ENCODE results near the gene TUBB4A. TPM values are rescaled to one million over a fixed set of nuclear protein-coding genes. Genes with fewer than 3 reads are reported as not detected.

Gene TUBB4A
- total and polyA plus RNA-seq, 9 of the 15 experiments (the other 6 are each of a cell fraction or from before 2014, with no cell fraction given), result 0.14 to 7.0 (median 0.75) TPM

DNA sequence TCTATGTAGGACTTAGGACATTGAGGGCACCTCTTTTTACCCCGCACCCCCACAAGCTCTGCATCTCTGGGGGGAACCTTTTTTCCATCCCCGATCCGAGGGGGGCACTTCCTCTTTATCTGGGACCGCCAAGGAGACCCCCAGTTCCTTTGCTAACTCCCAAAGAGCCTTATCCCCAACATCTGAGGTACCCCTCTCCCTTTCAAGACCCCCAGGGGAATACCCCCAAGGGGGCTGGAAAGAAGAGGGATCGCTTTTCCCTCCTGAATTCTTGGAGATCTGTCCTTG lies 29.8 kb upstream of the TUBB4A start (continued):
- TF ChIP-seq ASH1L (IDR thresholded peaks at IDR 0.05; ENCODE audit: borderline replicate concordance, low read depth, partially characterized antibody) (no peak), ZEB2 (IDR thresholded peaks at IDR 0.05) (no peak), SP2 (IDR thresholded peaks at IDR 0.05; ENCODE audit: extremely low read depth, low read depth, low read length, poor library complexity, severe bottlenecking) (no peak), NR2C2 (CRISPR knock-in tag; IDR thresholded peaks at IDR 0.05) (0 out of 2 replicates have a peak, but pooled peaks have one; percentile 27), NR2C2 (tag; IDR thresholded peaks at IDR 0.05) (no peak)
- TF ChIP-seq, protein P1, sequence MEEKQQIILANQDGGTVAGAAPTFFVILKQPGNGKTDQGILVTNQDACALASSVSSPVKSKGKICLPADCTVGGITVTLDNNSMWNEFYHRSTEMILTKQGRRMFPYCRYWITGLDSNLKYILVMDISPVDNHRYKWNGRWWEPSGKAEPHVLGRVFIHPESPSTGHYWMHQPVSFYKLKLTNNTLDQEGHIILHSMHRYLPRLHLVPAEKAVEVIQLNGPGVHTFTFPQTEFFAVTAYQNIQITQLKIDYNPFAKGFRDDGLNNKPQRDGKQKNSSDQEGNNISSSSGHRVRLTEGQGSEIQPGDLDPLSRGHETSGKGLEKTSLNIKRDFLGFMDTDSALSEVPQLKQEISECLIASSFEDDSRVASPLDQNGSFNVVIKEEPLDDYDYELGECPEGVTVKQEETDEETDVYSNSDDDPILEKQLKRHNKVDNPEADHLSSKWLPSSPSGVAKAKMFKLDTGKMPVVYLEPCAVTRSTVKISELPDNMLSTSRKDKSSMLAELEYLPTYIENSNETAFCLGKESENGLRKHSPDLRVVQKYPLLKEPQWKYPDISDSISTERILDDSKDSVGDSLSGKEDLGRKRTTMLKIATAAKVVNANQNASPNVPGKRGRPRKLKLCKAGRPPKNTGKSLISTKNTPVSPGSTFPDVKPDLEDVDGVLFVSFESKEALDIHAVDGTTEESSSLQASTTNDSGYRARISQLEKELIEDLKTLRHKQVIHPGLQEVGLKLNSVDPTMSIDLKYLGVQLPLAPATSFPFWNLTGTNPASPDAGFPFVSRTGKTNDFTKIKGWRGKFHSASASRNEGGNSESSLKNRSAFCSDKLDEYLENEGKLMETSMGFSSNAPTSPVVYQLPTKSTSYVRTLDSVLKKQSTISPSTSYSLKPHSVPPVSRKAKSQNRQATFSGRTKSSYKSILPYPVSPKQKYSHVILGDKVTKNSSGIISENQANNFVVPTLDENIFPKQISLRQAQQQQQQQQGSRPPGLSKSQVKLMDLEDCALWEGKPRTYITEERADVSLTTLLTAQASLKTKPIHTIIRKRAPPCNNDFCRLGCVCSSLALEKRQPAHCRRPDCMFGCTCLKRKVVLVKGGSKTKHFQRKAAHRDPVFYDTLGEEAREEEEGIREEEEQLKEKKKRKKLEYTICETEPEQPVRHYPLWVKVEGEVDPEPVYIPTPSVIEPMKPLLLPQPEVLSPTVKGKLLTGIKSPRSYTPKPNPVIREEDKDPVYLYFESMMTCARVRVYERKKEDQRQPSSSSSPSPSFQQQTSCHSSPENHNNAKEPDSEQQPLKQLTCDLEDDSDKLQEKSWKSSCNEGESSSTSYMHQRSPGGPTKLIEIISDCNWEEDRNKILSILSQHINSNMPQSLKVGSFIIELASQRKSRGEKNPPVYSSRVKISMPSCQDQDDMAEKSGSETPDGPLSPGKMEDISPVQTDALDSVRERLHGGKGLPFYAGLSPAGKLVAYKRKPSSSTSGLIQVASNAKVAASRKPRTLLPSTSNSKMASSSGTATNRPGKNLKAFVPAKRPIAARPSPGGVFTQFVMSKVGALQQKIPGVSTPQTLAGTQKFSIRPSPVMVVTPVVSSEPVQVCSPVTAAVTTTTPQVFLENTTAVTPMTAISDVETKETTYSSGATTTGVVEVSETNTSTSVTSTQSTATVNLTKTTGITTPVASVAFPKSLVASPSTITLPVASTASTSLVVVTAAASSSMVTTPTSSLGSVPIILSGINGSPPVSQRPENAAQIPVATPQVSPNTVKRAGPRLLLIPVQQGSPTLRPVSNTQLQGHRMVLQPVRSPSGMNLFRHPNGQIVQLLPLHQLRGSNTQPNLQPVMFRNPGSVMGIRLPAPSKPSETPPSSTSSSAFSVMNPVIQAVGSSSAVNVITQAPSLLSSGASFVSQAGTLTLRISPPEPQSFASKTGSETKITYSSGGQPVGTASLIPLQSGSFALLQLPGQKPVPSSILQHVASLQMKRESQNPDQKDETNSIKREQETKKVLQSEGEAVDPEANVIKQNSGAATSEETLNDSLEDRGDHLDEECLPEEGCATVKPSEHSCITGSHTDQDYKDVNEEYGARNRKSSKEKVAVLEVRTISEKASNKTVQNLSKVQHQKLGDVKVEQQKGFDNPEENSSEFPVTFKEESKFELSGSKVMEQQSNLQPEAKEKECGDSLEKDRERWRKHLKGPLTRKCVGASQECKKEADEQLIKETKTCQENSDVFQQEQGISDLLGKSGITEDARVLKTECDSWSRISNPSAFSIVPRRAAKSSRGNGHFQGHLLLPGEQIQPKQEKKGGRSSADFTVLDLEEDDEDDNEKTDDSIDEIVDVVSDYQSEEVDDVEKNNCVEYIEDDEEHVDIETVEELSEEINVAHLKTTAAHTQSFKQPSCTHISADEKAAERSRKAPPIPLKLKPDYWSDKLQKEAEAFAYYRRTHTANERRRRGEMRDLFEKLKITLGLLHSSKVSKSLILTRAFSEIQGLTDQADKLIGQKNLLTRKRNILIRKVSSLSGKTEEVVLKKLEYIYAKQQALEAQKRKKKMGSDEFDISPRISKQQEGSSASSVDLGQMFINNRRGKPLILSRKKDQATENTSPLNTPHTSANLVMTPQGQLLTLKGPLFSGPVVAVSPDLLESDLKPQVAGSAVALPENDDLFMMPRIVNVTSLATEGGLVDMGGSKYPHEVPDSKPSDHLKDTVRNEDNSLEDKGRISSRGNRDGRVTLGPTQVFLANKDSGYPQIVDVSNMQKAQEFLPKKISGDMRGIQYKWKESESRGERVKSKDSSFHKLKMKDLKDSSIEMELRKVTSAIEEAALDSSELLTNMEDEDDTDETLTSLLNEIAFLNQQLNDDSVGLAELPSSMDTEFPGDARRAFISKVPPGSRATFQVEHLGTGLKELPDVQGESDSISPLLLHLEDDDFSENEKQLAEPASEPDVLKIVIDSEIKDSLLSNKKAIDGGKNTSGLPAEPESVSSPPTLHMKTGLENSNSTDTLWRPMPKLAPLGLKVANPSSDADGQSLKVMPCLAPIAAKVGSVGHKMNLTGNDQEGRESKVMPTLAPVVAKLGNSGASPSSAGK (IDR thresholded peaks at IDR 0.05), result 0 out of 2 replicates have a peak, but pooled peaks have one; percentile 6
